H1 (cell line): ENCODE data around the gene INAFM2. TPM values are rescaled to one million over a fixed set of nuclear protein-coding genes. Genes with fewer than 3 reads are reported as not detected.

ENCODE experiments used
- BCL11A ChIP-seq, 2 experiments: IDR thresholded peaks; one replicate each; pipeline ENCODE4 v1.6.1; 2011; ENCODE audit warnings: low read depth in 2 of 2, low read length in 2 of 2, mild to moderate bottlenecking in 2 of 2
- CHD7 ChIP-seq: fragments of 300-600 bp; sonication (generic); IDR thresholded peaks from 2 replicates; pipeline ENCODE4 v1.7.1; 2012; ENCODE audit warnings: low read length, moderate library complexity, mild to moderate bottlenecking, inconsistent platforms; ENCODE audit not compliant: insufficient replicate concordance
- CTCF ChIP-seq, 3 experiments: IDR thresholded peaks; 1 replicate in 2 of 3; 2 replicates in 1 of 3; pipeline versions ENCODE4 v1.5.1 to v1.6.1; 2011; ENCODE audit warnings: low read length in 3 of 3, mild to moderate bottlenecking in 3 of 3, inconsistent platforms in 2 of 3, low read depth in 1 of 3, moderate library complexity in 1 of 3; ENCODE audit not compliant: insufficient read depth in 1 of 3; ENCODE audit errors: control extremely low read depth in 1 of 3
- GABPA ChIP-seq: IDR thresholded peaks from 2 replicates; pipeline ENCODE4 v1.6.1; 2011; ENCODE audit warnings: mild to moderate bottlenecking, low read length, moderate library complexity, borderline replicate concordance; ENCODE audit not compliant: insufficient read depth
- KDM5A ChIP-seq: fragments of 200-600 bp; IDR thresholded peaks from 2 replicates; pipeline ENCODE4 v1.7.1; 2012; ENCODE audit warnings: mild to moderate bottlenecking, low read length, inconsistent platforms, mixed read lengths
- POU5F1 ChIP-seq: IDR thresholded peaks from 2 replicates; pipeline ENCODE4 v1.6.1; 2011; ENCODE audit warnings: low read depth, mild to moderate bottlenecking, low read length, moderate library complexity
- SP4 ChIP-seq: IDR thresholded peaks from 2 replicates; pipeline ENCODE4 v1.6.1; 2012; ENCODE audit warnings: low read length, inconsistent platforms
- polyA plus RNA-seq, 7 experiments: library from polyadenylated mRNA; depleted of rRNA in 3 of 7; stranded (reverse) in 5 of 7; unstranded in 2 of 7; fragments of >200 nt in 5 of 7; fragments of 200-250 nt in 2 of 7; gene quantifications; 1 replicate in 5 of 7; 2 replicates in 1 of 7; 4 replicates in 1 of 7; pipeline versions ENCODE4 v1.2.1 to v1.2.3, GENCODE V29; 2011 to 2013; ENCODE audit warnings: missing spikeins in 2 of 7, mixed read lengths in 2 of 7
- total RNA-seq: library from RNA; stranded (reverse); fragmentation: NEBNext Ultra II Directional; extraction: Animal tissue kit (Norgen Biotek cat#: 25700); gene quantifications from 2 replicates; pipeline ENCODE4 v1.2.1, GENCODE V29; 2021

The INAFM2 gene
- total and polyA plus RNA-seq, 2 of the 8 experiments (the other 6 are each of a cell fraction or from before 2014, with no cell fraction given), result 15.3 to 35.1 TPM

GRCh38 chr15:40365624-40366456 is 42.3 kb downstream of the INAFM2 start (continued):
- TF ChIP-seq CHD7 (no peak), KDM5A (no peak), POU5F1 (no peak), GABPA (no peak), CTCF (IDR thresholded peaks at IDR 0.05; ENCODE audit: control extremely low read depth in 1 of 3, insufficient read depth in 1 of 3, low read depth in 1 of 3, low read length in 3 of 3) (no peak), BCL11A (IDR thresholded peaks at IDR 0.05; ENCODE audit: low read depth in 2 of 2, low read length in 2 of 2) (no peak), SP4 (no peak)
